CD4-positive, alpha-beta T cell (primary cell): Measurements from ENCODE around the gene AP1S3. TPM values are rescaled to one million over a fixed set of nuclear protein-coding genes. Genes with fewer than 3 reads are reported as not detected.

Experiments used
- ATAC-seq: fragments of 200-7000 bp; cut with Tn5 transposase; one replicate; pipeline ENCODE4 v1.10.0; 2022; ENCODE audit warnings: mild to moderate bottlenecking; ENCODE audit not compliant: poor library complexity
- CTCF ChIA-PET: fragments of 350-600 bp; sonication (Branson Sonifier 250); formaldehyde crosslinking; loops from one replicate; lab custom pipeline; 2021; ENCODE audit warnings: antibody characterized with exemption, inconsistent platforms; lab: Charles Lee
- POLR2A ChIA-PET: fragments of 350-600 bp; sonication (Branson Sonifier 250); formaldehyde crosslinking; loops from one replicate; lab custom pipeline; 2021; ENCODE audit warnings: antibody characterized with exemption, inconsistent platforms; lab: Charles Lee
- DNase-seq, 14 experiments: peaks; one replicate each; pipeline ENCODE4 v3.0.0-alpha.2; 2013 to 2020; ENCODE audit warnings: mixed read lengths in 2 of 14
- H3K27ac ChIP-seq, 2 donors: one replicate each; pipeline versions ENCODE4 v1.5.1 to v1.7.0; 2013; ENCODE audit warnings: low read length in 2 of 2, low read depth in 1 of 2, mild to moderate bottlenecking in 1 of 2
- H3K27me3 ChIP-seq, 2 experiments: 1 replicate in 1 of 2; 2 replicates in 1 of 2; pipeline versions ENCODE4 v1.6.1 to v1.7.0; 2013; ENCODE audit warnings: low read length in 2 of 2, control low read depth in 1 of 2, mild to moderate bottlenecking in 1 of 2, moderate library complexity in 1 of 2; ENCODE audit not compliant: insufficient read depth in 2 of 2, control insufficient read depth in 1 of 2
- H3K36me3 ChIP-seq: one replicate; pipeline ENCODE4 v1.6.1; 2013; ENCODE audit warnings: low read length, control low read depth; ENCODE audit not compliant: insufficient read depth
- H3K4me1 ChIP-seq: one replicate; pipeline ENCODE4 v1.6.1; 2013; ENCODE audit warnings: low read length, control low read depth; ENCODE audit not compliant: insufficient read depth
- H3K4me3 ChIP-seq: one replicate; pipeline ENCODE4 v1.5.1; 2013; ENCODE audit warnings: mild to moderate bottlenecking, low read length, moderate library complexity
- H3K9me3 ChIP-seq, 2 experiments: 1 replicate in 1 of 2; 2 replicates in 1 of 2; pipeline versions ENCODE4 v1.6.1 to v1.7.0; 2013; ENCODE audit warnings: low read length in 2 of 2, mild to moderate bottlenecking in 2 of 2, control low read depth in 1 of 2, moderate library complexity in 1 of 2; ENCODE audit not compliant: control insufficient read depth in 1 of 2, insufficient read depth in 1 of 2
- H3K27ac Mint-ChIP-seq: one replicate; pipeline ENCODE4 v1.8.0; 2020; ENCODE audit warnings: mixed read lengths
- H3K27me3 Mint-ChIP-seq: one replicate; pipeline ENCODE4 v1.8.0; 2021; ENCODE audit warnings: mixed read lengths
- H3K36me3 Mint-ChIP-seq: one replicate; pipeline ENCODE4 v1.8.0; 2021; ENCODE audit warnings: low read depth, mixed read lengths
- H3K4me1 Mint-ChIP-seq: one replicate; pipeline ENCODE4 v1.8.0; 2021; ENCODE audit warnings: low read depth, mixed read lengths
- H3K4me3 Mint-ChIP-seq: one replicate; pipeline ENCODE4 v1.8.0; 2020; ENCODE audit warnings: mild to moderate bottlenecking, mixed read lengths
- H3K9me3 Mint-ChIP-seq: one replicate; pipeline ENCODE4 v1.8.0; 2020; ENCODE audit warnings: mixed read lengths
- CTCF ChIP-seq: fragments of 200-600 bp; IDR thresholded peaks from one replicate; pipeline ENCODE4 v1.8.0; 2022; ENCODE audit warnings: antibody characterized with exemption, mild to moderate bottlenecking
- intact Hi-C, 2 experiments: fragments of 100-400 bp; cut with DNase I in 1 of 2; cut with micrococcal nuclease in 1 of 2; formaldehyde crosslinking; loops; one replicate each; pipeline versions ENCODE4 v1.15.1 to v1.9.0; 2023 to 2025; cut with DNase I, micrococcal nuclease
- total RNA-seq, 174 experiments: library from RNA in 2 of 174; stranded (reverse) in 2 of 174; gene quantifications; one replicate each; pipeline ENCODE4 v1.2.3 and lab custom pipeline; 2021 to 2026

AP1S3 gene
- total RNA-seq, 2 experiments from 2014 or later, result 0.50 to 0.71 TPM

- Histone ChIP-seq H3K27ac (no peak overlapping the region), H3K36me3 (no peaks in the 10 kb centered on the region), H3K4me3 (no peak overlapping the region), H3K4me1 (peaks cover 16% of the 10 kb centered on the region), H3K9me3 (no peaks in the 10 kb centered on the region), H3K27me3 (no peaks in the 10 kb centered on the region)
- DNase-seq, result peak in 1 of 14 experiments; percentile 9
- Mint-ChIP-seq H3K27me3 (no peaks in the 10 kb centered on the region), H3K27ac (no peak overlapping the region), H3K36me3 (no peaks in the 10 kb centered on the region), H3K9me3 (no peaks in the 10 kb centered on the region), H3K4me1 (peaks cover 8% of the 10 kb centered on the region), H3K4me3 (no peak overlapping the region)
- CTCF ChIA-PET, result no interaction called here
- intact Hi-C loops, result no loop called here
- no peak for ATAC-seq
- POLR2A ChIA-PET, result no interaction called here
- TF ChIP-seq CTCF, result no peak
Measured at GRCh38 chr2:223759569-223760430, 77.6 kb downstream of the AP1S3 start.

GRCh38 chr2:223758131-223758840 is 79.1 kb downstream of the AP1S3 start:
- TF ChIP-seq CTCF, result no peak
- Mint-ChIP-seq H3K27me3 (no peaks in the 10 kb centered on the region), H3K4me3 (no peak overlapping the region), H3K36me3 (no peaks in the 10 kb centered on the region), H3K27ac (no peak overlapping the region), H3K4me1 (peaks cover 8% of the 10 kb centered on the region), H3K9me3 (no peaks in the 10 kb centered on the region)
- intact Hi-C loops, result no loop called here
- ChIA-PET CTCF (no interaction called here), POLR2A (interaction anchor here (0.6 kb wide), 1 partner anchor 22 kb away, joined by 3 read pairs; no protein-coding TSS in a partner anchor)
- Histone ChIP-seq H3K4me1 (peaks cover 16% of the 10 kb centered on the region), H3K27ac (no peak overlapping the region), H3K9me3 (no peaks in the 10 kb centered on the region), H3K27me3 (no peaks in the 10 kb centered on the region), H3K4me3 (no peak overlapping the region), H3K36me3 (no peaks in the 10 kb centered on the region)
- ATAC-seq (no peak), DNase-seq (no peak)

- H3K4me3 Mint-ChIP-seq, result no peak overlapping the region
- no peak for DNase-seq
- no peak for ATAC-seq
- CTCF ChIA-PET, result no interaction called here
- no peaks in the 10 kb centered on the region for H3K4me1 Mint-ChIP-seq
- no peaks in the 10 kb centered on the region for H3K9me3 Mint-ChIP-seq
- no peak overlapping the region for H3K4me3 ChIP-seq
- POLR2A ChIA-PET, result no interaction called here
- intact Hi-C loops, result no loop called here
- peaks cover 5 to 11% of the 10 kb centered on the region in 2 experiments for H3K27me3 ChIP-seq
- H3K27me3 Mint-ChIP-seq, result peaks cover 16% of the 10 kb centered on the region
- H3K36me3 ChIP-seq, result no peaks in the 10 kb centered on the region
- no peaks in the 10 kb centered on the region for H3K9me3 ChIP-seq
- H3K36me3 Mint-ChIP-seq, result no peaks in the 10 kb centered on the region
- no peak overlapping the region for H3K27ac Mint-ChIP-seq
- H3K27ac ChIP-seq, result no peak overlapping the region
- TF ChIP-seq CTCF, result no peak
- no peaks in the 10 kb centered on the region for H3K4me1 ChIP-seq
Measured at GRCh38 chr2:223753940-223754339, 83.4 kb downstream of the AP1S3 start.
